SK-N-MC (cell line): ENCODE measurements around the gene CEP250.

ENCODE experiments used
- EZH2 ChIP-seq: fragments of 200-600 bp; sonication (generic); IDR thresholded peaks from one replicate; pipeline ENCODE4 v1.6.1; 2017; ENCODE audit warnings: antibody characterized with exemption
- POLR2AphosphoS5 ChIP-seq: IDR thresholded peaks from 2 replicates; pipeline ENCODE4 v1.6.1; 2012; ENCODE audit warnings: mild to moderate bottlenecking, low read depth, low read length, borderline replicate concordance

- TF ChIP-seq POLR2AphosphoS5, result no peak
- TF ChIP-seq EZH2, result no peak
Measured at GRCh38 chr20:35517125-35517524, 61.7 kb downstream of the CEP250 start.
